ENCODE results near the gene CRIM1. TPM values are rescaled to one million over a fixed set of nuclear protein-coding genes. Genes with fewer than 3 reads are reported as not detected.

CRIM1 gene
- total and polyA plus RNA-seq, 2 donors (not counting 1 experiment from before 2014, with no cell fraction given), result 364 to 661 TPM

DNA sequence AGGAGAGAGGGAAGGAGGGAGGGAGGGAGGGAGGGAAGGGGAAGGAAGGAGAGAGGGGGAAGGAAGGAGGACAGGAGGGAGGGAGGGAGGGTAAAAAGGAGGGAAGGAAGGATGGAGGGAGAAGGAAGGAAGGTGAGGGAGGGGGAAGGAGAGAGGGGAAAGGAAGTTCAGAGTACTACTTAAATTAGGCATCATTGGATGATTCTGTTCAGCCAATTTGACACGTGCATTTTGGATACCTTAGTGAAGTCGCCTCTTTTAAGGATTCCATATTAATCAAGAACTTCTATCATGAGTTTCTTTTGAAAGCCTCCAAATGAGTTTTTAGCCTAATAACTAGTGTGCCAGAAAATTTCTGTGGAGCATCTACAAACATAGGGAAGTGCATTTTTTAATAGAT is 179.5 kb downstream of the CRIM1 start:
- Histone ChIP-seq H3K4me3 (replicated peaks in 1 of 4; ENCODE audit: control extremely low read depth in 1 of 4, insufficient read depth in 1 of 4, low read depth in 3 of 4, low read length in 4 of 4) (no peak overlapping the region), H3K79me2 (ENCODE audit: control insufficient read depth, insufficient read depth, low read length) (peaks cover 2% of the 10 kb centered on the region), H3K4me2 (ENCODE audit: extremely low read depth, insufficient read depth, low read length) (no peak overlapping the region), H2AFZ (ENCODE audit: low read length) (no peak overlapping the region), H3K4me1 (ENCODE audit: control insufficient read depth, extremely low read depth, insufficient read depth, low read length) (peaks cover 12% of the 10 kb centered on the region), H3K36me3 (ENCODE audit: control insufficient read depth, insufficient read depth, low read length) (peaks cover 31% of the 10 kb centered on the region), H3K27ac (ENCODE audit: insufficient read depth, low read length) (no peak overlapping the region), H3K27me3 (ENCODE audit: control insufficient read depth, insufficient read depth, low read length) (no peaks in the 10 kb centered on the region), H4K20me1 (ENCODE audit: control insufficient read depth, extremely low read depth, insufficient read depth, low read length) (no peaks in the 10 kb centered on the region), H3K9ac (ENCODE audit: insufficient read depth, low read length) (no peak overlapping the region), H3K9me3 (ENCODE audit: control insufficient read depth, insufficient read depth, low read depth, low read length) (no peaks in the 10 kb centered on the region)
- DNase-seq (ENCODE audit: low read depth in 2 of 2), result no peak
- TF ChIP-seq EZH2 (IDR thresholded peaks at IDR 0.05; ENCODE audit: low read length, missing control alignments), result no peak

DNA sequence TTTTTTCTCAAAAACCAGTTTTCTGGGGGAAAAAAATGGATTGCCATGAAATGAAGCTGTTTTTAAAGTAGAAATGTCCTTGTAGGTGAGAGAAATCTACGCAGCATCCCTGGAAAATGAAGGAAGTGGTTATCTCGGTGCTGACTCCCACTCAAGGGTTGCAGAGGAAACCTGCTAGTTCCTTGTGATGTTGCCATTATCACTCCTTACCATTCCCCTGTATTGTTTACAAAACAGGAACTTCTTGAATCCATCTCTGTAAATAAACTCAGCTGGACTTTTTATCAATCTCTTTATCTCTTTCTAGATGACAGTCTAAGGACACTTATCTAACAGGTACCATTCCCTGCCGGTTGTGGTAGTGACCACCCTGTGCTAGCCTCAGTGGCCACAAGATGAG is 181.2 kb downstream of the CRIM1 start:
- no peak overlapping the region for H3K9ac ChIP-seq (ENCODE audit: insufficient read depth, low read length)
- no peaks in the 10 kb centered on the region for H3K9me3 ChIP-seq (ENCODE audit: control insufficient read depth, insufficient read depth, low read depth, low read length)
- no peak for TF ChIP-seq EZH2 (IDR thresholded peaks at IDR 0.05; ENCODE audit: low read length, missing control alignments)
- TF ChIP-seq, protein P1, sequence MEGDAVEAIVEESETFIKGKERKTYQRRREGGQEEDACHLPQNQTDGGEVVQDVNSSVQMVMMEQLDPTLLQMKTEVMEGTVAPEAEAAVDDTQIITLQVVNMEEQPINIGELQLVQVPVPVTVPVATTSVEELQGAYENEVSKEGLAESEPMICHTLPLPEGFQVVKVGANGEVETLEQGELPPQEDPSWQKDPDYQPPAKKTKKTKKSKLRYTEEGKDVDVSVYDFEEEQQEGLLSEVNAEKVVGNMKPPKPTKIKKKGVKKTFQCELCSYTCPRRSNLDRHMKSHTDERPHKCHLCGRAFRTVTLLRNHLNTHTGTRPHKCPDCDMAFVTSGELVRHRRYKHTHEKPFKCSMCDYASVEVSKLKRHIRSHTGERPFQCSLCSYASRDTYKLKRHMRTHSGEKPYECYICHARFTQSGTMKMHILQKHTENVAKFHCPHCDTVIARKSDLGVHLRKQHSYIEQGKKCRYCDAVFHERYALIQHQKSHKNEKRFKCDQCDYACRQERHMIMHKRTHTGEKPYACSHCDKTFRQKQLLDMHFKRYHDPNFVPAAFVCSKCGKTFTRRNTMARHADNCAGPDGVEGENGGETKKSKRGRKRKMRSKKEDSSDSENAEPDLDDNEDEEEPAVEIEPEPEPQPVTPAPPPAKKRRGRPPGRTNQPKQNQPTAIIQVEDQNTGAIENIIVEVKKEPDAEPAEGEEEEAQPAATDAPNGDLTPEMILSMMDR (conservative IDR thresholded peaks at IDR 0.05 in 1 of 2, IDR thresholded peaks at IDR 0.05 in 1 of 2; ENCODE audit: low read depth in 1 of 2, low read length in 2 of 2), result no peak
- no peak overlapping the region for H3K4me2 ChIP-seq (ENCODE audit: extremely low read depth, insufficient read depth, low read length)
- no peaks in the 10 kb centered on the region for H3K27me3 ChIP-seq (ENCODE audit: control insufficient read depth, insufficient read depth, low read length)
- no peak overlapping the region for H2AFZ ChIP-seq (ENCODE audit: low read length)
- no peak for DNase-seq (ENCODE audit: low read depth in 2 of 2)
- H3K36me3 ChIP-seq (ENCODE audit: control insufficient read depth, insufficient read depth, low read length), result peaks cover 33% of the 10 kb centered on the region
- H3K4me3 ChIP-seq (replicated peaks in 1 of 4; ENCODE audit: control extremely low read depth in 1 of 4, insufficient read depth in 1 of 4, low read depth in 3 of 4, low read length in 4 of 4), result no peak overlapping the region
- no peaks in the 10 kb centered on the region for H4K20me1 ChIP-seq (ENCODE audit: control insufficient read depth, extremely low read depth, insufficient read depth, low read length)
- H3K27ac ChIP-seq (ENCODE audit: insufficient read depth, low read length), result no peak overlapping the region
- peaks cover 2% of the 10 kb centered on the region for H3K79me2 ChIP-seq (ENCODE audit: control insufficient read depth, insufficient read depth, low read length)
- peaks cover 10% of the 10 kb centered on the region for H3K4me1 ChIP-seq (ENCODE audit: control insufficient read depth, extremely low read depth, insufficient read depth, low read length)

DNA sequence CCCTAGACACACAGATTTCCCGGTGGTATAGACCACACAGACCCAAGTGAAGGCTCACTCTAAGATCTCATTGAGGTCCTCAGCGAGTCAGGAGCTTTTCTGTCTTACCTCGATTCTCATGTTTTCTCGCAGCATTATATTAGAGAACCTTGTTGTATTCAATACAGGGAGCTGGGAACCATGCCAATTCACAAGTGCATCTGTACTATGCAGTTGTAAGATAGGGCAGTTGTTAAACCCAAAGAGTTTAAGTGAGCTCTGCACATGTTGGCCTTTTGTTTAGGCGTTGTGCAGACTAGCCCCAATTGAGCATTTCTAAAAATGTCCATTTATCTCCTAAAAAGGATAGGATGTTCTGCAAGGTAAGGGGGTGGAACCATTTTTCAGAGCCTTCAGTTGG is 182.8 kb downstream of the CRIM1 start:
- TF ChIP-seq, protein P1 (conservative IDR thresholded peaks at IDR 0.05 in 1 of 2, IDR thresholded peaks at IDR 0.05 in 1 of 2; ENCODE audit: low read depth in 1 of 2, low read length in 2 of 2), result no peak
- no peak for TF ChIP-seq EZH2 (IDR thresholded peaks at IDR 0.05; ENCODE audit: low read length, missing control alignments)
- H2AFZ ChIP-seq (ENCODE audit: low read length), result no peak overlapping the region
- H3K36me3 ChIP-seq (ENCODE audit: control insufficient read depth, insufficient read depth, low read length), result peaks cover 31% of the 10 kb centered on the region
- no peak overlapping the region for H3K4me3 ChIP-seq (replicated peaks in 1 of 4; ENCODE audit: control extremely low read depth in 1 of 4, insufficient read depth in 1 of 4, low read depth in 3 of 4, low read length in 4 of 4)
- H3K27ac ChIP-seq (ENCODE audit: insufficient read depth, low read length), result no peak overlapping the region
- no peaks in the 10 kb centered on the region for H4K20me1 ChIP-seq (ENCODE audit: control insufficient read depth, extremely low read depth, insufficient read depth, low read length)
- H3K79me2 ChIP-seq (ENCODE audit: control insufficient read depth, insufficient read depth, low read length), result peaks cover 2% of the 10 kb centered on the region
- DNase-seq (ENCODE audit: low read depth in 2 of 2), result no peak
- H3K9ac ChIP-seq (ENCODE audit: insufficient read depth, low read length), result no peak overlapping the region
- no peaks in the 10 kb centered on the region for H3K27me3 ChIP-seq (ENCODE audit: control insufficient read depth, insufficient read depth, low read length)
- H3K9me3 ChIP-seq (ENCODE audit: control insufficient read depth, insufficient read depth, low read depth, low read length), result no peaks in the 10 kb centered on the region
- peaks cover 10% of the 10 kb centered on the region for H3K4me1 ChIP-seq (ENCODE audit: control insufficient read depth, extremely low read depth, insufficient read depth, low read length)
- H3K4me2 ChIP-seq (ENCODE audit: extremely low read depth, insufficient read depth, low read length), result no peak overlapping the region

Data from fibroblast of lung (primary cell).